K562 (cell line): ENCODE results near the gene SLC9A1. TPM values are rescaled to one million over a fixed set of nuclear protein-coding genes. Genes with fewer than 3 reads are reported as not detected.

ENCODE experiments used
- DACH1 ChIP-seq: fragments of 450-650 bp; IDR thresholded peaks from 2 replicates; pipeline ENCODE4 v1.6.1; 2018; ENCODE audit not compliant: partially characterized antibody
- E2F1 ChIP-seq: sonication (generic); formaldehyde crosslinking; IDR thresholded peaks from 2 replicates; pipeline ENCODE4 v1.8.1; 2023; ENCODE audit warnings: mild to moderate bottlenecking, missing genetic modification reagents, moderate library complexity
- HBP1 ChIP-seq: fragments of 450-650 bp; formaldehyde crosslinking; IDR thresholded peaks from 2 replicates; pipeline ENCODE4 v1.4.0; 2022; ENCODE audit warnings: missing genetic modification characterization
- HDAC2 ChIP-seq: fragments of 450-650 bp; IDR thresholded peaks from 2 replicates; pipeline ENCODE4 v1.6.1; 2016; ENCODE audit warnings: mild to moderate bottlenecking
- IRF1 ChIP-seq: sonication (generic); formaldehyde crosslinking; IDR thresholded peaks from 2 replicates; pipeline ENCODE4 v1.8.0; 2022; ENCODE audit warnings: missing genetic modification reagents, mild to moderate bottlenecking, borderline replicate concordance
- MED1 ChIP-seq: sonication (generic); formaldehyde crosslinking; IDR thresholded peaks from 2 replicates; pipeline ENCODE4 v1.8.1; 2023; ENCODE audit warnings: missing genetic modification reagents, borderline replicate concordance
- MXD1 ChIP-seq: fragments of 250-450 bp; sonication (Bioruptor Pico); IDR thresholded peaks from 2 replicates; pipeline ENCODE4 v1.8.0; 2021; ENCODE audit warnings: borderline replicate concordance, mild to moderate bottlenecking, moderate library complexity; ENCODE audit not compliant: poor library complexity, severe bottlenecking
- PHF21A ChIP-seq: fragments of 450-650 bp; IDR thresholded peaks from 2 replicates; pipeline ENCODE4 v1.6.1; 2017; ENCODE audit warnings: low read depth, borderline replicate concordance
- POLR2AphosphoS2 ChIP-seq: IDR thresholded peaks from 2 replicates; pipeline ENCODE4 v1.6.1; 2012; ENCODE audit warnings: low read length, improper control_type of control experiment
- RAD51 ChIP-seq: fragments of 450-650 bp; IDR thresholded peaks from 2 replicates; pipeline ENCODE4 v1.7.1; 2016; ENCODE audit warnings: low read depth, mild to moderate bottlenecking, borderline replicate concordance
- SMC3 ChIP-seq: conservative IDR thresholded peaks from 2 replicates; pipeline ENCODE4 v1.6.1; 2011; ENCODE audit warnings: low read depth, low read length, improper control_type of control experiment; ENCODE audit not compliant: insufficient read depth
- TAF9B ChIP-seq: fragments of 450-650 bp; IDR thresholded peaks from 2 replicates; pipeline ENCODE4 v1.6.1; 2018; ENCODE audit warnings: mild to moderate bottlenecking; ENCODE audit not compliant: partially characterized antibody
- TEAD2 ChIP-seq: fragments of 450-650 bp; IDR thresholded peaks from 2 replicates; pipeline ENCODE4 v1.6.1; 2016; ENCODE audit warnings: missing genetic modification characterization, control low read depth, missing compliant biosample characterization
- ZBTB40 ChIP-seq, 2 experiments: fragments of 450-650 bp in 1 of 2; sonication (generic) in 1 of 2; formaldehyde crosslinking in 1 of 2; IDR thresholded peaks; 2 replicates each; pipeline versions ENCODE4 v1.7.1 to v1.9.0; 2016 to 2022; ENCODE audit warnings: inconsistent platforms in 1 of 2, mild to moderate bottlenecking in 1 of 2, missing genetic modification reagents in 1 of 2
- ZNF431 ChIP-seq: sonication (generic); formaldehyde crosslinking; IDR thresholded peaks from 2 replicates; pipeline ENCODE4 v1.8.0; 2022; ENCODE audit warnings: mild to moderate bottlenecking, missing genetic modification reagents
- polyA plus RNA-seq, 8 experiments: library from polyadenylated mRNA; depleted of rRNA in 4 of 8; stranded (reverse) in 5 of 8; unstranded in 3 of 8; fragments of >200 nt; fragmentation: Nextera tagmentation in 2 of 8; fragmentation: Illumina TruSeq in 1 of 8; extraction: Ambion mirVana in 2 of 8; extraction: Trizol in 1 of 8; gene quantifications; 2 replicates each; pipeline versions ENCODE4 v1.2.1 to v1.2.3, GENCODE V29; 2011 to 2014; ENCODE audit warnings: inconsistent platforms in 1 of 8, missing spikeins in 1 of 8
- total RNA-seq, 7 experiments: library from RNA; depleted of rRNA in 6 of 7; stranded (reverse); fragments of >200 nt in 6 of 7; fragmentation: Illumina TruSeq in 2 of 7; extraction: Trizol in 2 of 7; gene quantifications; 2 replicates each; pipeline versions ENCODE4 v1.2.1 to v1.2.3, GENCODE V29; 2011 to 2021; ENCODE audit warnings: low replicate concordance in 1 of 7

The SLC9A1 gene
- total and polyA plus RNA-seq, 9 of the 15 experiments (the other 6 are each of a cell fraction or from before 2014, with no cell fraction given): 0.59 to 14.4 (median 2.0) TPM

- TF ChIP-seq ZBTB40 (IDR thresholded peaks at IDR 0.05): no peak; the same call in 1 of the 2 replicates
- no peak for TF ChIP-seq ZBTB40 (CRISPR knock-in tag; IDR thresholded peaks at IDR 0.05)
- no peak for TF ChIP-seq PHF21A
- no peak for TF ChIP-seq DACH1
- no peak for TF ChIP-seq POLR2AphosphoS2
- TF ChIP-seq ZNF431 (CRISPR knock-in tag): no peak
- TF ChIP-seq E2F1 (CRISPR knock-in tag): no peak
- no peak for TF ChIP-seq TEAD2 (tag)
- no peak for TF ChIP-seq TAF9B
- peak; percentile 81; the same call in 1 of the 2 replicates for TF ChIP-seq HDAC2
- no peak for TF ChIP-seq IRF1 (CRISPR knock-in tag)
- no peak for TF ChIP-seq SMC3
- no peak for TF ChIP-seq MED1 (CRISPR knock-in tag)
- no peak for TF ChIP-seq HBP1 (CRISPR knock-in tag)
- no peak for TF ChIP-seq MXD1
- TF ChIP-seq RAD51: no peak
These were observed 2.3 kb upstream of the SLC9A1 start (continued) for GRCh38 chr1:27157194-27157593.
